ENCODE measurements around the gene INA.
A peak's percentile ranks its signal among the peaks of the same experiment; 100 is the strongest.

Gene INA

GRCh38 chr10:103277713-103278536 is 987 bp downstream of the INA start:
- H3K27me3 ChIP-seq (ENCODE audit: insufficient read depth, low read length), result peaks cover 69% of the 10 kb centered on the region
- H3K4me3 ChIP-seq (ENCODE audit: low read length), result peak overlapping the region; percentile 65
- WGBS, result 5% methylated on average over 76 of the region's 76 CpGs

GRCh38 chr10:103278537-103278823 is 1.5 kb downstream of the INA start:
- Histone ChIP-seq H3K4me3 (ENCODE audit: low read length) (peak overlapping the region; percentile 65), H3K4me1 (ENCODE audit: insufficient read depth, low read length) (peaks cover 16% of the 10 kb centered on the region), H3K27me3 (ENCODE audit: insufficient read depth, low read length) (peaks cover 68% of the 10 kb centered on the region), H3K27ac (ENCODE audit: low read depth, low read length) (no peak overlapping the region), H3K36me3 (ENCODE audit: insufficient read depth, low read length) (no peaks in the 10 kb centered on the region), H3K9me3 (ENCODE audit: insufficient read depth, low read depth, low read length) (no peaks in the 10 kb centered on the region), H3K9ac (ENCODE audit: low read depth, low read length) (no peak overlapping the region)
- 23% methylated on average over 12 of the region's 12 CpGs for WGBS

More at GRCh38 chr10:103277713-103278536, 987 bp downstream of the INA start:
- Histone ChIP-seq H3K9me3 (ENCODE audit: insufficient read depth, low read depth, low read length) (no peaks in the 10 kb centered on the region), H3K9ac (ENCODE audit: low read depth, low read length) (no peak overlapping the region), H3K27ac (ENCODE audit: low read depth, low read length) (no peak overlapping the region), H3K4me1 (ENCODE audit: insufficient read depth, low read length) (peaks cover 20% of the 10 kb centered on the region), H3K36me3 (ENCODE audit: insufficient read depth, low read length) (no peaks in the 10 kb centered on the region)

GRCh38 chr10:103278862-103279298 is 1.9 kb downstream of the INA start:
- 8% methylated on average over 11 of the region's 11 CpGs for WGBS
- Histone ChIP-seq H3K4me3 (ENCODE audit: low read length) (peak overlapping the region; percentile 65), H3K4me1 (ENCODE audit: insufficient read depth, low read length) (peaks cover 16% of the 10 kb centered on the region), H3K9me3 (ENCODE audit: insufficient read depth, low read depth, low read length) (no peaks in the 10 kb centered on the region), H3K27ac (ENCODE audit: low read depth, low read length) (no peak overlapping the region), H3K27me3 (ENCODE audit: insufficient read depth, low read length) (peaks cover 66% of the 10 kb centered on the region), H3K36me3 (ENCODE audit: insufficient read depth, low read length) (no peaks in the 10 kb centered on the region), H3K9ac (ENCODE audit: low read depth, low read length) (no peak overlapping the region)

- Histone ChIP-seq H3K9ac (ENCODE audit: low read depth, low read length) (no peak overlapping the region), H3K27me3 (ENCODE audit: insufficient read depth, low read length) (peaks cover 66% of the 10 kb centered on the region), H3K4me3 (ENCODE audit: low read length) (no peak overlapping the region), H3K9me3 (ENCODE audit: insufficient read depth, low read depth, low read length) (no peaks in the 10 kb centered on the region), H3K4me1 (ENCODE audit: insufficient read depth, low read length) (peaks cover 16% of the 10 kb centered on the region), H3K27ac (ENCODE audit: low read depth, low read length) (no peak overlapping the region), H3K36me3 (ENCODE audit: insufficient read depth, low read length) (no peaks in the 10 kb centered on the region)
- WGBS, result 78% methylated on average over 3 of the region's 3 CpGs
These were observed 3.1 kb downstream of the INA start for GRCh38 chr10:103280031-103280430.

- Histone ChIP-seq H3K9ac (ENCODE audit: low read depth, low read length) (no peak overlapping the region), H3K27ac (ENCODE audit: low read depth, low read length) (no peak overlapping the region), H3K27me3 (ENCODE audit: insufficient read depth, low read length) (peaks cover 61% of the 10 kb centered on the region), H3K9me3 (ENCODE audit: insufficient read depth, low read depth, low read length) (no peaks in the 10 kb centered on the region), H3K4me3 (ENCODE audit: low read length) (no peak overlapping the region), H3K4me1 (ENCODE audit: insufficient read depth, low read length) (peaks cover 16% of the 10 kb centered on the region), H3K36me3 (ENCODE audit: insufficient read depth, low read length) (no peaks in the 10 kb centered on the region)
- WGBS, result 94% methylated on average over 2 of the region's 2 CpGs
These were observed 3.6 kb downstream of the INA start for GRCh38 chr10:103280506-103280905.

- 3% methylated on average over 14 of the region's 14 CpGs for WGBS
- Histone ChIP-seq H3K9me3 (ENCODE audit: insufficient read depth, low read depth, low read length) (no peaks in the 10 kb centered on the region), H3K36me3 (ENCODE audit: insufficient read depth, low read length) (no peaks in the 10 kb centered on the region), H3K4me1 (ENCODE audit: insufficient read depth, low read length) (peaks cover 16% of the 10 kb centered on the region), H3K27me3 (ENCODE audit: insufficient read depth, low read length) (peaks cover 48% of the 10 kb centered on the region), H3K9ac (ENCODE audit: low read depth, low read length) (peak overlapping the region; percentile 52), H3K27ac (ENCODE audit: low read depth, low read length) (peak overlapping the region; percentile 41), H3K4me3 (ENCODE audit: low read length) (peak overlapping the region; percentile 39)
These were observed 4.8 kb downstream of the INA start for GRCh38 chr10:103281753-103282152.

DNA sequence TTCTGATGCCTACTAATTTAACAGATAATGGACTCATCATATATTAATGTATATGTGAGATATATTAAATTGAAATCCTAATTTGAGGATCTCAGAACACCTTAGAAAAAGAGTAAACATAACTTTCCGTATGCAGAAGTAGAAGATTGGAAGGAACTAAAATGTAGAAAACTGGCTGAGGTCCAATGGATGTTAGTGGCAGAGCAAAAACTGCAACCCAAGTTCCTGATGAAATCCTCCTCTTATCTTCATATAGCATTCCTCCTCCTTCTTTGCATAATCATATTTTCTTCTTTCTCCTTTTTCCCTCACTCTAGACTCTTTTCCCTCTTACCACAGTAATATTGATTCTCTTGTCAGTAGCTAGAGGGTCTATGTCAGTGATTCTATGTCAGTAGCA is 6.0 kb downstream of the INA start:
- no peaks in the 10 kb centered on the region; the same call in 1 of the 2 replicates for H3K36me3 ChIP-seq (ENCODE audit: insufficient read depth, low read length)
- WGBS, result 100% methylated on average over 1 of the region's 1 CpG
- H3K9me3 ChIP-seq (ENCODE audit: insufficient read depth, low read depth, low read length), result no peaks in the 10 kb centered on the region
- H3K27ac ChIP-seq (ENCODE audit: low read depth, low read length), result no peak overlapping the region
- H3K9ac ChIP-seq (ENCODE audit: low read depth, low read length), result no peak overlapping the region
- no peak overlapping the region for H3K4me3 ChIP-seq (ENCODE audit: low read length)
- peaks cover 16% of the 10 kb centered on the region for H3K4me1 ChIP-seq (ENCODE audit: insufficient read depth, low read length)
- H3K27me3 ChIP-seq (ENCODE audit: insufficient read depth, low read length), result peaks cover 36% of the 10 kb centered on the region

DNA sequence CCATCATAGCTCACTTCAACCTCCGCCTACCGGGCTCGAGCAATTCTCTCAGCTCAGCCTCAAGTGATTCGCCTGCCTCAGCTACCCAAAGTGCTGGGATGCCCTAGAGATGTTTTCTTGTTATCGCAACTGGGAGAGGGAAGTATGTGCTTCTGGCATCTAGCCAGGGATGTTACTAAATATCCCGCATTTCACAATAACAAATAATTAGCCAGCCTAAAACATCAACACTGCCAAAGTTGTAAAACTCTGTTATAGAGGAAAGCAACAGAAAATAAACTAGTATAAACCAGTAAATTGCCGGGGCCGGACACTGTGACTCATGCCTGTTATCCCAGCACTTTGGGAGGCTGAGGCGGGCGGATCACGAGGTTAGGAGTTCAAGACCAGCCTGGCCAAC is 7.2 kb downstream of the INA start:
- Histone ChIP-seq H3K9me3 (ENCODE audit: insufficient read depth, low read depth, low read length) (no peaks in the 10 kb centered on the region), H3K27ac (ENCODE audit: low read depth, low read length) (no peak overlapping the region), H3K27me3 (ENCODE audit: insufficient read depth, low read length) (peaks cover 24% of the 10 kb centered on the region), H3K4me1 (ENCODE audit: insufficient read depth, low read length) (peaks cover 16% of the 10 kb centered on the region), H3K9ac (ENCODE audit: low read depth, low read length) (no peak overlapping the region), H3K4me3 (ENCODE audit: low read length) (no peak overlapping the region), H3K36me3 (ENCODE audit: insufficient read depth, low read length) (peaks cover 3% of the 10 kb centered on the region; the same call in 1 of the 2 replicates)
- 93% methylated on average over 11 of the region's 11 CpGs for WGBS

GRCh38 chr10:103287992-103288391 is 11.1 kb downstream of the INA start:
- no peak overlapping the region for H3K4me3 ChIP-seq (ENCODE audit: low read length)
- no peaks in the 10 kb centered on the region for H3K27me3 ChIP-seq (ENCODE audit: insufficient read depth, low read length)
- peaks cover 3% of the 10 kb centered on the region; the same call in 1 of the 2 replicates for H3K36me3 ChIP-seq (ENCODE audit: insufficient read depth, low read length)
- no peak overlapping the region for H3K9ac ChIP-seq (ENCODE audit: low read depth, low read length)
- 92% methylated on average over 5 of the region's 5 CpGs for WGBS
- no peak overlapping the region for H3K27ac ChIP-seq (ENCODE audit: low read depth, low read length)
- H3K9me3 ChIP-seq (ENCODE audit: insufficient read depth, low read depth, low read length), result no peaks in the 10 kb centered on the region
- H3K4me1 ChIP-seq (ENCODE audit: insufficient read depth, low read length), result no peaks in the 10 kb centered on the region

DNA sequence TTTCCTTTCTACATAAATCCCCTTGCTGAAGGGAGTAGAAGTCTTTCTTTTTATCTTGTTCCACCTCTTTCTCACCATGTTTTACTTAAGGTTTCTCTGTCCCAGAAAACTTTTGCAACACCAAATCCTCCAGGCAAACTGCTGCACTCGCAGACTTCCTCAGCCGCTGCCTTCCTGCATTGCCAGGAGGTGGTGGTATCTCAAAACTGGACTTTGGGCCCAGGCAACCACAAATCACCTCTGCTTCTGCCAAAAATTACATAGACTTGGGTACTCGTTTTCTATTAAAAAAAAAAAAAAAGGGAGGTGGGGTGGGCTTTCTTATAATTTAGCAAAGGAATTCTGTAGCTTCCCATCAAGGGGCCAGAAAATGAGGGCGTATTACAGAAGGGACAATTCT is 14.7 kb downstream of the INA start:
- H3K9me3 ChIP-seq (ENCODE audit: insufficient read depth, low read depth, low read length), result no peaks in the 10 kb centered on the region
- WGBS, result 95% methylated on average over 4 of the region's 4 CpGs
- no peak overlapping the region for H3K9ac ChIP-seq (ENCODE audit: low read depth, low read length)
- no peak overlapping the region for H3K27ac ChIP-seq (ENCODE audit: low read depth, low read length)
- H3K4me3 ChIP-seq (ENCODE audit: low read length), result no peak overlapping the region
- peaks cover 3% of the 10 kb centered on the region; the same call in 1 of the 2 replicates for H3K36me3 ChIP-seq (ENCODE audit: insufficient read depth, low read length)
- H3K27me3 ChIP-seq (ENCODE audit: insufficient read depth, low read length), result no peaks in the 10 kb centered on the region
- no peaks in the 10 kb centered on the region for H3K4me1 ChIP-seq (ENCODE audit: insufficient read depth, low read length)

- Histone ChIP-seq H3K9ac (ENCODE audit: low read depth, low read length) (no peak overlapping the region), H3K36me3 (ENCODE audit: insufficient read depth, low read length) (no peaks in the 10 kb centered on the region), H3K9me3 (ENCODE audit: insufficient read depth, low read depth, low read length) (no peaks in the 10 kb centered on the region), H3K4me1 (ENCODE audit: insufficient read depth, low read length) (no peaks in the 10 kb centered on the region), H3K4me3 (ENCODE audit: low read length) (no peak overlapping the region), H3K27ac (ENCODE audit: low read depth, low read length) (no peak overlapping the region), H3K27me3 (ENCODE audit: insufficient read depth, low read length) (no peaks in the 10 kb centered on the region)
- 96% methylated on average over 2 of the region's 2 CpGs for WGBS
These were observed 18.6 kb downstream of the INA start for GRCh38 chr10:103295374-103296015.

Data from HUES64 (cell line).